Measurements from ENCODE around the gene SPOCK1. TPM values are rescaled to one million over a fixed set of nuclear protein-coding genes. Genes with fewer than 3 reads are reported as not detected.

SPOCK1 gene
- total RNA-seq, 1 donor from 2014 or later, result 3.7 TPM

GRCh38 chr5:137478043-137478442 lies 21.1 kb downstream of the SPOCK1 start:
- no peaks in the 10 kb centered on the region for H3K27me3 ChIP-seq (ENCODE audit: control insufficient read depth in 3 of 3, insufficient read depth in 3 of 3, low read length in 3 of 3)
- peaks cover 15 to 33% (median 29%) of the 10 kb centered on the region in 3 donors for H3K4me1 ChIP-seq (ENCODE audit: control insufficient read depth in 3 of 3, insufficient read depth in 3 of 3, low read length in 3 of 3)
- peak overlapping the region; percentile 87 for H3K27ac ChIP-seq (ENCODE audit: low read depth, low read length)
- no peak overlapping the region for H3K4me3 ChIP-seq (ENCODE audit: low read length in 3 of 3)
- no peaks in the 10 kb centered on the region for H3K36me3 ChIP-seq (ENCODE audit: control insufficient read depth in 3 of 3, insufficient read depth in 3 of 3, low read length in 3 of 3)
- H3K9me3 ChIP-seq (ENCODE audit: control insufficient read depth in 3 of 3, low read length in 3 of 3), result no peaks in the 10 kb centered on the region
- no peak overlapping the region for H3K9ac ChIP-seq (ENCODE audit: low read depth in 1 of 3, low read length in 3 of 3)

- no peak overlapping the region for H3K4me3 ChIP-seq (ENCODE audit: low read length in 3 of 3)
- H3K27ac ChIP-seq (ENCODE audit: low read depth, low read length), result no peak overlapping the region
- H3K36me3 ChIP-seq (ENCODE audit: control insufficient read depth in 3 of 3, insufficient read depth in 3 of 3, low read length in 3 of 3), result no peaks in the 10 kb centered on the region
- H3K27me3 ChIP-seq (ENCODE audit: control insufficient read depth in 3 of 3, insufficient read depth in 3 of 3, low read length in 3 of 3), result no peaks in the 10 kb centered on the region
- H3K9ac ChIP-seq (ENCODE audit: low read depth in 1 of 3, low read length in 3 of 3), result no peak overlapping the region
- peaks cover 4 to 17% (median 8%) of the 10 kb centered on the region in 3 donors for H3K4me1 ChIP-seq (ENCODE audit: control insufficient read depth in 3 of 3, insufficient read depth in 3 of 3, low read length in 3 of 3)
- no peaks in the 10 kb centered on the region for H3K9me3 ChIP-seq (ENCODE audit: control insufficient read depth in 3 of 3, low read length in 3 of 3)
These were observed 28.3 kb downstream of the SPOCK1 start for GRCh38 chr5:137470921-137471220.

DNA sequence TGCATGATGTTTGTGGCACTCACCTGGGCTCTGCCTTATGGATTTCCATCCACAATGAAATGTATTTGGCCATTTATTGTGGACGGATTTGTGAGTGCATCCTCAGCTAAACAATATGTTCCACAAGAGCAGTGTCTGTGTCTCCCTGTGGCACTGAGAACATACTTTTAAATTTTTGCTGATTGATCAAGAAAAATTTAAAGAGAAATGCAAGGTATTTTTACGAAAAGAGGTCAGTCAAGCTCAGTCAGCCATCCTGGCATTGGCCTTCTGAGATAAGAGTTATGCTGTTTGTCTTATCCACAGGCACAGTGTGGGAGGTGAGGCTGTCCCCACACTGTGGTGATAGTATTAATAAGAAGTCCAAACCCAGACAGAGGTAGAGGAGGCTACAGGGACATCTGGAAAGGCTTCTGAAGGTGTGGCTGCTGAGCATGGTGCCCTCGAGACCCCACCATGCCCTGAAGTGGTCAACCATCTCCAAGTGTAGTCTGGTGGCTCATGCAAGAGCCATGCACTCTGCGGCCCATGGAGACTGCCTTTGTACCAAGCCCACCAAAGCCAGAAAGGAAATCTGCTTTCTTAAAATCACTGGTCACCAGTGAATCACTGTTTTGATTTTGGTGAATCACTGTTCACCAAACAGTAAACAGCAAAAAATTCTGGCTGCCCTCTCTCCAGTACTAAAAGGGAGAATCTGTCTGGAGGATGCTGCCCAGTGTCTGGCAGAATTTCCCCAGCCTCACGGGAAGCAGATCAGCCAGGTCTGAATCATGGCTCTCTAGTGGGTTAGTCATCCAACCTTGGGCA lies 28.8 kb downstream of the SPOCK1 start:
- Histone ChIP-seq H3K27me3 (ENCODE audit: control insufficient read depth in 3 of 3, insufficient read depth in 3 of 3, low read length in 3 of 3) (no peaks in the 10 kb centered on the region), H3K27ac (ENCODE audit: low read depth, low read length) (no peak overlapping the region)

GRCh38 chr5:137466889-137467288 lies 32.2 kb downstream of the SPOCK1 start:
- H3K9me3 ChIP-seq (ENCODE audit: control insufficient read depth in 3 of 3, low read length in 3 of 3), result no peaks in the 10 kb centered on the region
- no peak overlapping the region for H3K27ac ChIP-seq (ENCODE audit: low read depth, low read length)
- H3K9ac ChIP-seq (ENCODE audit: low read depth in 1 of 3, low read length in 3 of 3), result no peak overlapping the region
- peaks cover 4 to 22% (median 11%) of the 10 kb centered on the region in 3 donors for H3K4me1 ChIP-seq (ENCODE audit: control insufficient read depth in 3 of 3, insufficient read depth in 3 of 3, low read length in 3 of 3)
- no peaks in the 10 kb centered on the region for H3K36me3 ChIP-seq (ENCODE audit: control insufficient read depth in 3 of 3, insufficient read depth in 3 of 3, low read length in 3 of 3)
- H3K4me3 ChIP-seq (ENCODE audit: low read length in 3 of 3), result no peak overlapping the region
- H3K27me3 ChIP-seq (ENCODE audit: control insufficient read depth in 3 of 3, insufficient read depth in 3 of 3, low read length in 3 of 3), result no peaks in the 10 kb centered on the region

More for the DNA sequence above, 28.8 kb downstream of the SPOCK1 start:
- Histone ChIP-seq H3K9ac (ENCODE audit: low read depth in 1 of 3, low read length in 3 of 3) (no peak overlapping the region), H3K36me3 (ENCODE audit: control insufficient read depth in 3 of 3, insufficient read depth in 3 of 3, low read length in 3 of 3) (no peaks in the 10 kb centered on the region), H3K9me3 (ENCODE audit: control insufficient read depth in 3 of 3, low read length in 3 of 3) (no peaks in the 10 kb centered on the region), H3K4me3 (ENCODE audit: low read length in 3 of 3) (no peak overlapping the region), H3K4me1 (ENCODE audit: control insufficient read depth in 3 of 3, insufficient read depth in 3 of 3, low read length in 3 of 3) (peaks cover 4 to 17% (median 8%) of the 10 kb centered on the region in 3 donors)

- H3K4me3 ChIP-seq (ENCODE audit: low read length in 3 of 3), result no peak overlapping the region
- no peak overlapping the region for H3K9ac ChIP-seq (ENCODE audit: low read depth in 1 of 3, low read length in 3 of 3)
- peaks cover 4 to 20% (median 7%) of the 10 kb centered on the region in 3 donors for H3K4me1 ChIP-seq (ENCODE audit: control insufficient read depth in 3 of 3, insufficient read depth in 3 of 3, low read length in 3 of 3)
- H3K27me3 ChIP-seq (ENCODE audit: control insufficient read depth in 3 of 3, insufficient read depth in 3 of 3, low read length in 3 of 3), result no peaks in the 10 kb centered on the region
- H3K9me3 ChIP-seq (ENCODE audit: control insufficient read depth in 3 of 3, low read length in 3 of 3), result no peaks in the 10 kb centered on the region
- no peak overlapping the region for H3K27ac ChIP-seq (ENCODE audit: low read depth, low read length)
- H3K36me3 ChIP-seq (ENCODE audit: control insufficient read depth in 3 of 3, insufficient read depth in 3 of 3, low read length in 3 of 3), result no peaks in the 10 kb centered on the region
These were observed 33.2 kb downstream of the SPOCK1 start for GRCh38 chr5:137465930-137466329.

GRCh38 chr5:137462816-137463520 lies 36.2 kb downstream of the SPOCK1 start:
- no peaks in the 10 kb centered on the region for H3K36me3 ChIP-seq (ENCODE audit: control insufficient read depth in 3 of 3, insufficient read depth in 3 of 3, low read length in 3 of 3)
- H3K4me3 ChIP-seq (ENCODE audit: low read length in 3 of 3), result no peak overlapping the region
- no peaks in the 10 kb centered on the region for H3K9me3 ChIP-seq (ENCODE audit: control insufficient read depth in 3 of 3, low read length in 3 of 3)
- H3K4me1 ChIP-seq (ENCODE audit: control insufficient read depth in 3 of 3, insufficient read depth in 3 of 3, low read length in 3 of 3), result peaks cover 4 to 20% (median 7%) of the 10 kb centered on the region in 3 donors
- no peaks in the 10 kb centered on the region for H3K27me3 ChIP-seq (ENCODE audit: control insufficient read depth in 3 of 3, insufficient read depth in 3 of 3, low read length in 3 of 3)
- no peak overlapping the region for H3K9ac ChIP-seq (ENCODE audit: low read depth in 1 of 3, low read length in 3 of 3)
- H3K27ac ChIP-seq (ENCODE audit: low read depth, low read length), result no peak overlapping the region

DNA sequence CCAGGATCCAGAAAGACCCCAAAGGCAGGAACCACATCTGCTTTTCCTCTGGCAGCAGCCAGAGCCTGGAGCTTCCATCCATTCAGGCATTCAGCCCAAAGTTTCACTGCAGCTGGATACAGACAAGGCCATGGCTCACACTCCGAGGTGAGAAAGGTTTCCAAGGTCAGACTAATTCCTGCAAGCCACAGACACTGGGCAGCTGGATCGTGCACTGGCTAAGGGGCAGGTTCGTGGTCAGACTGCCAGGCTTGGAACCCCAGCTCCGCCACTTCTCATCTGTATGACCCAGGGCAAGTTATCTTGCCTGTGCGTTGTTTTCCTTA lies 36.9 kb downstream of the SPOCK1 start:
- Histone ChIP-seq H3K27ac (ENCODE audit: low read depth, low read length) (no peak overlapping the region), H3K36me3 (ENCODE audit: control insufficient read depth in 3 of 3, insufficient read depth in 3 of 3, low read length in 3 of 3) (no peaks in the 10 kb centered on the region), H3K9ac (ENCODE audit: low read depth in 1 of 3, low read length in 3 of 3) (no peak overlapping the region), H3K4me1 (ENCODE audit: control insufficient read depth in 3 of 3, insufficient read depth in 3 of 3, low read length in 3 of 3) (peaks cover 4 to 19% (median 5%) of the 10 kb centered on the region in 3 donors), H3K4me3 (ENCODE audit: low read length in 3 of 3) (no peak overlapping the region), H3K27me3 (ENCODE audit: control insufficient read depth in 3 of 3, insufficient read depth in 3 of 3, low read length in 3 of 3) (no peaks in the 10 kb centered on the region), H3K9me3 (ENCODE audit: control insufficient read depth in 3 of 3, low read length in 3 of 3) (no peaks in the 10 kb centered on the region)

DNA sequence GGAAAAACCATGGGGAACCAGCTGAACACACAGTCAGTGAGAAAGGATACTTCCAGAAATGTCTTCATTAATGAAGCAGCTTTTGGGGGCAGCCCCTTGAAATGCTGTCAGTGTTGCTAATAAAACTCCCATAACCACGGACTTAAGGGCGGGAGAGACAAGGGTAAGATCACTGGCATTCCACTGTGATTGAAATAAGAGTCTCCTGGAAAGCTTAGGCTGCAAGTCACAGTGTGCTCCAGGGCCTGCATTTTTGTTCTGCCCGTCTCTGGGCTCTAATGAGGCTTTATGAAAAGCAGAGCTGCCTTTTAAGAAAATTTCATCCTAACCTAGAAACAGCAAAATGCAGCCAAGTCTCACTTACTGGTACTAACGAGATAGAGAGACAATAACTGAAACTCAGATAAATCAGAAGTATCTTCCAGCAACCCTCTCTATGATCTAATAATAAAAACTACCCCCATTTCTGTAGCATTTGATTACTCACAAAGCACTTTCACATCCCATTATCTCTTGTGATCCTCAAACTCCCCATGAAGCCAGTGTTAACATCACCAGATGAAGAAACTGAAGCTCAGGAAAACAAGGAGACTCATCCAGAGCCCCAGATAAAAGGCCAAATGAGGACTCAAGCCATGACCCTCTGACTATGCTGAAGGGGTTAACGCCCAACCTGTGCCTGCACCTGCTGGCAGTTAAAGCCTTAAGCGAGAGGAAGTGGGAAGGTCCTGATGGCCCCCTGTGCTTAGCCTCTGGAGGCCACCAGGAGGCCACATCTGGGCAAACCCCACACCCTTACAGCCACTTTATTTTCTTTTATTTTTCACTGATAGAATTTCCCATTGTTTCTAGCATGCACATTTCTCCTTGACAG lies 37.5 kb downstream of the SPOCK1 start:
- no peak overlapping the region for H3K27ac ChIP-seq (ENCODE audit: low read depth, low read length)
- no peak overlapping the region for H3K4me3 ChIP-seq (ENCODE audit: low read length in 3 of 3)
- peaks cover 0 to 14% (median 3%) of the 10 kb centered on the region in 3 donors for H3K4me1 ChIP-seq (ENCODE audit: control insufficient read depth in 3 of 3, insufficient read depth in 3 of 3, low read length in 3 of 3)
- no peaks in the 10 kb centered on the region for H3K27me3 ChIP-seq (ENCODE audit: control insufficient read depth in 3 of 3, insufficient read depth in 3 of 3, low read length in 3 of 3)
- H3K9me3 ChIP-seq (ENCODE audit: control insufficient read depth in 3 of 3, low read length in 3 of 3), result no peaks in the 10 kb centered on the region
- no peaks in the 10 kb centered on the region for H3K36me3 ChIP-seq (ENCODE audit: control insufficient read depth in 3 of 3, insufficient read depth in 3 of 3, low read length in 3 of 3)
- H3K9ac ChIP-seq (ENCODE audit: low read depth in 1 of 3, low read length in 3 of 3), result no peak overlapping the region

GRCh38 chr5:137454671-137455070 lies 44.5 kb downstream of the SPOCK1 start:
- Histone ChIP-seq H3K27me3 (ENCODE audit: control insufficient read depth in 3 of 3, insufficient read depth in 3 of 3, low read length in 3 of 3) (no peaks in the 10 kb centered on the region), H3K36me3 (ENCODE audit: control insufficient read depth in 3 of 3, insufficient read depth in 3 of 3, low read length in 3 of 3) (no peaks in the 10 kb centered on the region), H3K9ac (ENCODE audit: low read depth in 1 of 3, low read length in 3 of 3) (no peak overlapping the region), H3K9me3 (ENCODE audit: control insufficient read depth in 3 of 3, low read length in 3 of 3) (no peaks in the 10 kb centered on the region), H3K27ac (ENCODE audit: low read depth, low read length) (no peak overlapping the region), H3K4me1 (ENCODE audit: control insufficient read depth in 3 of 3, insufficient read depth in 3 of 3, low read length in 3 of 3) (no peaks in the 10 kb centered on the region), H3K4me3 (ENCODE audit: low read length in 3 of 3) (no peak overlapping the region)
